Prostate gland (tissue), 2 donors: ENCODE results near the gene PALM2AKAP2. TPM values are rescaled to one million over a fixed set of nuclear protein-coding genes. Genes with fewer than 3 reads are reported as not detected.

Source experiments
- DNase-seq: peaks from one replicate; pipeline ENCODE4 v3.0.0-alpha.2; 2019; ENCODE audit warnings: low spot score
- H3K27ac ChIP-seq, 2 donors: fragments of 200-600 bp; sonication (generic); 2 replicates each; pipeline ENCODE4 v1.5.1; 2017 to 2019
- H3K27me3 ChIP-seq: fragments of 200-600 bp; sonication (generic); replicated peaks from 2 replicates; pipeline ENCODE4 v1.5.1; 2019; ENCODE audit not compliant: insufficient read depth
- H3K36me3 ChIP-seq, 2 donors: fragments of 200-600 bp; sonication (generic); 1 replicate in 1 of 2; 2 replicates in 1 of 2; pipeline versions ENCODE4 v1.5.1 to v1.8.1; 2017 to 2019
- H3K4me1 ChIP-seq: fragments of 200-600 bp; sonication (generic); replicated peaks from 2 replicates; pipeline ENCODE4 v1.5.1; 2019
- H3K4me3 ChIP-seq, 2 donors: fragments of 200-600 bp; sonication (generic); 2 replicates each; pipeline ENCODE4 v1.5.1; 2017 to 2019
- H3K9me3 ChIP-seq: fragments of 200-600 bp; sonication (generic); 2 replicates; pipeline ENCODE4 v1.5.1; 2017
- CTCF ChIP-seq, 4 experiments: fragments of 200-600 bp in 2 of 4; fragments of 450-650 bp in 2 of 4; sonication (generic) in 2 of 4; IDR thresholded peaks; 1 replicate in 3 of 4; 2 replicates in 1 of 4; pipeline ENCODE4 v1.5.1; 2016 to 2019; ENCODE audit warnings: antibody characterized with exemption in 4 of 4, mild to moderate bottlenecking in 2 of 4, moderate library complexity in 2 of 4
- POLR2A ChIP-seq: fragments of 450-650 bp; IDR thresholded peaks from one replicate; pipeline ENCODE4 v1.6.1; 2016; ENCODE audit warnings: antibody characterized with exemption, mild to moderate bottlenecking
- POLR2AphosphoS5 ChIP-seq: sonication (generic); formaldehyde crosslinking; IDR thresholded peaks from one replicate; pipeline ENCODE4 v1.6.1; 2017; ENCODE audit warnings: antibody characterized with exemption
- WGBS: methylation state at CpG from one replicate; pipeline ENCODE4 v1.1.5; 2018; 5-methylcytosine and 5-hydroxymethylcytosine counted together
- intact Hi-C: fragments of 100-400 bp; cut with DNase I; formaldehyde crosslinking; loops from one replicate; pipeline ENCODE4 v1.14.2; 2022
- total RNA-seq, 2 donors: library from RNA; depleted of rRNA; stranded (reverse); fragments of >200 nt; gene quantifications; one replicate each; pipeline ENCODE4 v1.1.0, GENCODE V29; 2016

The PALM2AKAP2 gene
- total RNA-seq, 2 donors from 2014 or later, result 0.27 to 0.62 TPM

GRCh38 chr9:109776391-109776790 lies 3.6 kb upstream of the PALM2AKAP2 start:
- no peak overlapping the region for H3K27ac ChIP-seq
- no peak for DNase-seq
- TF ChIP-seq CTCF (IDR thresholded peaks at IDR 0.05) (no peak), POLR2A (no peak), POLR2AphosphoS5 (no peak)

GRCh38 chr9:109780453-109781033 lies 545 bp downstream of the PALM2AKAP2 start:
- no peaks in the 10 kb centered on the region for H3K27me3 ChIP-seq
- DNase-seq, result no peak
- no peaks in the 10 kb centered on the region for H3K9me3 ChIP-seq
- WGBS, result 1% methylated on average over 16 of the region's 16 CpGs
- intact Hi-C loops, result no loop called here
- H3K4me1 ChIP-seq, result no peaks in the 10 kb centered on the region
- no peaks in the 10 kb centered on the region for H3K36me3 ChIP-seq
- peak overlapping the region; percentile 35 for H3K4me3 ChIP-seq
- TF ChIP-seq CTCF (IDR thresholded peaks at IDR 0.05) (no peak), POLR2A (no peak), POLR2AphosphoS5 (no peak)
- no peak overlapping the region for H3K27ac ChIP-seq

More at GRCh38 chr9:109776391-109776790, 3.6 kb upstream of the PALM2AKAP2 start:
- H3K27me3 ChIP-seq, result no peaks in the 10 kb centered on the region
- no peaks in the 10 kb centered on the region for H3K9me3 ChIP-seq
- intact Hi-C loops, result no loop called here
- 42% methylated on average over 2 of the region's 2 CpGs for WGBS
- H3K4me3 ChIP-seq, result no peak overlapping the region
- no peaks in the 10 kb centered on the region for H3K4me1 ChIP-seq
- no peaks in the 10 kb centered on the region for H3K36me3 ChIP-seq

GRCh38 chr9:109781086-109781485 lies 1.1 kb downstream of the PALM2AKAP2 start:
- H3K27ac ChIP-seq, result no peak overlapping the region

GRCh38 chr9:109781541-109782197 lies 1.7 kb downstream of the PALM2AKAP2 start:
- intact Hi-C loops, result no loop called here
- TF ChIP-seq POLR2A (no peak), POLR2AphosphoS5 (no peak), CTCF (IDR thresholded peaks at IDR 0.05) (no peak)
- H3K27me3 ChIP-seq, result no peaks in the 10 kb centered on the region
- WGBS, result 48% methylated on average over 4 of the region's 4 CpGs
- H3K4me3 ChIP-seq, result no peak overlapping the region
- DNase-seq, result no peak
- no peaks in the 10 kb centered on the region for H3K9me3 ChIP-seq
- no peaks in the 10 kb centered on the region for H3K36me3 ChIP-seq
- no peak overlapping the region for H3K27ac ChIP-seq
- no peaks in the 10 kb centered on the region for H3K4me1 ChIP-seq

More at GRCh38 chr9:109781086-109781485, 1.1 kb downstream of the PALM2AKAP2 start:
- Histone ChIP-seq H3K36me3 (no peaks in the 10 kb centered on the region), H3K4me1 (no peaks in the 10 kb centered on the region), H3K27me3 (no peaks in the 10 kb centered on the region), H3K9me3 (no peaks in the 10 kb centered on the region), H3K4me3 (no peak overlapping the region)
- 55% methylated on average over 5 of the region's 5 CpGs for WGBS
- TF ChIP-seq CTCF (IDR thresholded peaks at IDR 0.05) (no peak), POLR2A (no peak)
- intact Hi-C loops, result no loop called here
- no peak for DNase-seq

GRCh38 chr9:109787735-109788134 lies 7.7 kb downstream of the PALM2AKAP2 start:
- intact Hi-C loops, result no loop called here
- no peak for DNase-seq
- over 99% methylated on average over 3 of the region's 3 CpGs for WGBS
- no peak overlapping the region for H3K4me3 ChIP-seq
- no peak overlapping the region for H3K27ac ChIP-seq
- H3K27me3 ChIP-seq, result no peaks in the 10 kb centered on the region
- no peaks in the 10 kb centered on the region for H3K9me3 ChIP-seq
- no peaks in the 10 kb centered on the region for H3K4me1 ChIP-seq
- H3K36me3 ChIP-seq, result no peaks in the 10 kb centered on the region
- no peak for TF ChIP-seq CTCF (IDR thresholded peaks at IDR 0.05)
- TF ChIP-seq POLR2A, result no peak
- no peak for TF ChIP-seq POLR2AphosphoS5
